A549 (cell line): Measurements from ENCODE around the gene NEDD4L. TPM values are rescaled to one million over a fixed set of nuclear protein-coding genes. Genes with fewer than 3 reads are reported as not detected.

Experiments used
- ATAC-seq, 2 experiments: fragments of 200-7000 bp in 1 of 2; fragments of >200 bp in 1 of 2; cut with Nextera tagmentation in 1 of 2; cut with Tn5 transposase in 1 of 2; 3 replicates each; pipeline versions ENCODE4 v1.8.0 to v1.9.1; 2018 to 2020; ENCODE audit warnings: mild to moderate bottlenecking in 1 of 2, moderate library complexity in 1 of 2
- CTCF ChIA-PET: fragments of 300-600 bp; sonication (Branson Sonifier 250); formaldehyde crosslinking; extraction: SDS; loops from one replicate; lab custom pipeline; 2021; ENCODE audit warnings: antibody characterized with exemption, inconsistent platforms; lab: Yijun Ruan, JAX
- POLR2A ChIA-PET: fragments of 350-600 bp; formaldehyde crosslinking; extraction: SDS; loops from one replicate; lab custom pipeline; 2021; ENCODE audit warnings: antibody characterized with exemption, inconsistent platforms; lab: Yijun Ruan, JAX
- DNase-seq, 2 experiments: peaks; one replicate each; pipeline versions ENCODE4 v3.0.0 to v3.0.0-alpha.2; 2011 to 2016; ENCODE audit warnings: low read depth in 1 of 2, low spot score in 1 of 2
- FAIRE-seq: peaks from 2 replicates; lab custom pipeline; 2011; peaks lifted over from hg19 to GRCh38; lab: Jason Lieb, UNC
- H3K27ac ChIP-seq, 2 experiments: fragments of >200 bp; sonication (Bioruptor Twin); formaldehyde crosslinking; 3 replicates each; pipeline ENCODE4 v1.5.1; 2016 to 2017
- H3K4me1 ChIP-seq: fragments of >200 bp; sonication (Bioruptor Twin); formaldehyde crosslinking; 3 replicates; pipeline ENCODE4 v1.6.1; 2016
- H3K4me2 ChIP-seq: fragments of >200 bp; sonication (Bioruptor Twin); formaldehyde crosslinking; 3 replicates; pipeline ENCODE4 v1.6.1; 2016
- H3K4me3 ChIP-seq: fragments of >200 bp; sonication (Bioruptor Twin); formaldehyde crosslinking; 3 replicates; pipeline ENCODE4 v1.5.1; 2016
- H3K9me3 ChIP-seq: fragments of >200 bp; sonication (Bioruptor Twin); formaldehyde crosslinking; 3 replicates; pipeline ENCODE4 v1.6.1; 2016
- FOSL2 ChIP-seq, 2 experiments: fragments of 450-650 bp in 1 of 2; fragments of >200 bp in 1 of 2; sonication (Bioruptor Twin) in 1 of 2; formaldehyde crosslinking; IDR thresholded peaks; 2 replicates each; pipeline versions ENCODE4 v1.5.0 to v1.6.1; 2016 to 2020; ENCODE audit warnings: mild to moderate bottlenecking in 1 of 2, moderate library complexity in 1 of 2
- FOXS1 ChIP-seq: fragments of 250-450 bp; sonication (Bioruptor Pico); IDR thresholded peaks from 2 replicates; pipeline ENCODE4 v1.5.0; 2020; ENCODE audit warnings: mild to moderate bottlenecking, moderate library complexity
- HDAC2 ChIP-seq: fragments of 200-600 bp; sonication (generic); IDR thresholded peaks from 2 replicates; pipeline ENCODE4 v1.6.1; 2016
- HOXB13 ChIP-seq: fragments of 250-450 bp; sonication (Bioruptor Pico); IDR thresholded peaks from 2 replicates; pipeline ENCODE4 v1.5.0; 2020; ENCODE audit warnings: low read depth, mild to moderate bottlenecking, moderate library complexity
- KDM1A ChIP-seq: fragments of 200-600 bp; sonication (generic); IDR thresholded peaks from 2 replicates; pipeline ENCODE4 v1.6.1; 2016; ENCODE audit warnings: low read depth, mild to moderate bottlenecking
- MAFK ChIP-seq: fragments of 450-650 bp; IDR thresholded peaks from 2 replicates; pipeline ENCODE4 v1.6.1; 2014; ENCODE audit not compliant: partially characterized antibody
- NFE2L2 ChIP-seq: fragments of 150-350 bp; conservative IDR thresholded peaks from 2 replicates; pipeline ENCODE4 v1.6.1; 2014; ENCODE audit warnings: low read length
- NPAS2 ChIP-seq: fragments of 250-450 bp; sonication (Bioruptor Pico); IDR thresholded peaks from 2 replicates; pipeline ENCODE4 v1.8.0; 2022; ENCODE audit warnings: mild to moderate bottlenecking, moderate library complexity, borderline replicate concordance
- PHF8 ChIP-seq: fragments of 200-600 bp; sonication (generic); IDR thresholded peaks from 2 replicates; pipeline ENCODE4 v1.6.1; 2016; ENCODE audit warnings: low read depth, mild to moderate bottlenecking, antibody characterized with exemption, moderate library complexity, borderline replicate concordance
- RAD21 ChIP-seq, 2 experiments: fragments of >200 bp in 1 of 2; sonication (Bioruptor Twin) in 1 of 2; formaldehyde crosslinking in 1 of 2; IDR thresholded peaks in 1 of 2; conservative IDR thresholded peaks in 1 of 2; 2 replicates in 1 of 2; 3 replicates in 1 of 2; pipeline ENCODE4 v1.6.1; 2012 to 2018; ENCODE audit warnings: inconsistent platforms in 1 of 2
- REST ChIP-seq: fragments of 200-600 bp; sonication (generic); IDR thresholded peaks from 2 replicates; pipeline ENCODE4 v1.6.1; 2016; ENCODE audit warnings: antibody characterized with exemption, mild to moderate bottlenecking, moderate library complexity
- TP53 ChIP-seq: fragments of 250-450 bp; sonication (Bioruptor Pico); IDR thresholded peaks from 2 replicates; pipeline ENCODE4 v1.5.0; 2021; ENCODE audit warnings: mild to moderate bottlenecking, moderate library complexity
- ZC3H11A ChIP-seq: fragments of 450-650 bp; IDR thresholded peaks from 2 replicates; pipeline ENCODE4 v1.6.1; 2014; ENCODE audit warnings: antibody characterized with exemption, mild to moderate bottlenecking
- ZSCAN20 ChIP-seq: fragments of 250-450 bp; sonication (Bioruptor Pico); IDR thresholded peaks from 2 replicates; pipeline ENCODE4 v1.8.0; 2022; ENCODE audit warnings: mild to moderate bottlenecking, moderate library complexity
- WGBS: methylation state at CpG from one replicate; pipeline ENCODE4 v1.1.6; 2017; ENCODE audit errors: missing lambda C conversion rate; 5-methylcytosine and 5-hydroxymethylcytosine counted together
- polyA plus RNA-seq, 4 experiments: library from polyadenylated mRNA; depleted of rRNA in 3 of 4; stranded (reverse); fragments of >200 nt; fragmentation: RNase III in 1 of 4; extraction: RNeasy Plus Mini Kit Qiagen cat#74134 plus additional on column Dnase treatment in 1 of 4; gene quantifications; 2 replicates in 3 of 4; 3 replicates in 1 of 4; pipeline ENCODE4 v1.2.3, GENCODE V29; 2011 to 2017
- TF ChIP-seq, protein P1 (sequence below): fragments of 150-350 bp; IDR thresholded peaks from 2 replicates; pipeline ENCODE4 v1.6.1; 2014; ENCODE audit warnings: low read depth, mild to moderate bottlenecking, low read length
- TF ChIP-seq, protein P2 (sequence below): fragments of 250-450 bp; sonication (Bioruptor Pico); IDR thresholded peaks from 2 replicates; pipeline ENCODE4 v1.5.0; 2021; ENCODE audit warnings: mild to moderate bottlenecking, moderate library complexity, borderline replicate concordance
- TF ChIP-seq, protein P3 (sequence below): fragments of >200 bp; sonication (Bioruptor Twin); formaldehyde crosslinking; IDR thresholded peaks from 3 replicates; pipeline ENCODE4 v1.6.1; 2016
- TF ChIP-seq, protein P4 (sequence below): IDR thresholded peaks from 2 replicates; pipeline ENCODE4 v1.6.1; 2012

Gene NEDD4L
- polyA plus RNA-seq, 2 of the 4 experiments (the other 2 are of a cell fraction), result 18.0 to 36.5 TPM

DNA sequence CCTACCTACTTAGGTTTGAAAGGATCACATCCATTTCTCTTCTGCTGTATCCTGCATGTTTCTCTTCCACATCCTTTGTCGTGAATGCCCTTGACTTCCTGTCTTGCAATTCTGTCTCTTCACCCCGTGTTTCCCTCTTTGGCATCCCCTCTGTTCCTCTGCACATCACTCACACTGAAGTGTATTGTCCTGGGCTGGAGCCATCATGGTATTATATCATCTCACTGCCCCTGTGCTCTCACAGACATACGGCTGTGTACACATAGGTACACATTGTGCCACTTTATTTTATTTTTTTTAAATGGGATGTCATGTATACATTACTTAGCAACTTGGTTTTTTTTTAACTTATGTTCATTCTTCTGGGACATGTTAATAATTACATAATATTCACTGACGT is 293.3 kb downstream of the NEDD4L start:
- FAIRE-seq, result no peak
- WGBS, result 64% methylated on average over 4 of the region's 4 CpGs
- TF ChIP-seq MAFK (no peak), ZSCAN20 (CRISPR knock-in tag) (no peak), REST (no peak), RAD21 (conservative IDR thresholded peaks at IDR 0.05 in 1 of 2, IDR thresholded peaks at IDR 0.05 in 1 of 2) (no peak), FOXS1 (CRISPR knock-in tag) (no peak), HOXB13 (no peak), HDAC2 (no peak), TP53 (CRISPR knock-in tag) (no peak), NFE2L2 (no peak), PHF8 (no peak), NPAS2 (CRISPR knock-in tag) (no peak), FOSL2 (IDR thresholded peaks at IDR 0.05) (no peak), FOSL2 (CRISPR knock-in tag; IDR thresholded peaks at IDR 0.05) (no peak)
- TF ChIP-seq, protein P1, sequence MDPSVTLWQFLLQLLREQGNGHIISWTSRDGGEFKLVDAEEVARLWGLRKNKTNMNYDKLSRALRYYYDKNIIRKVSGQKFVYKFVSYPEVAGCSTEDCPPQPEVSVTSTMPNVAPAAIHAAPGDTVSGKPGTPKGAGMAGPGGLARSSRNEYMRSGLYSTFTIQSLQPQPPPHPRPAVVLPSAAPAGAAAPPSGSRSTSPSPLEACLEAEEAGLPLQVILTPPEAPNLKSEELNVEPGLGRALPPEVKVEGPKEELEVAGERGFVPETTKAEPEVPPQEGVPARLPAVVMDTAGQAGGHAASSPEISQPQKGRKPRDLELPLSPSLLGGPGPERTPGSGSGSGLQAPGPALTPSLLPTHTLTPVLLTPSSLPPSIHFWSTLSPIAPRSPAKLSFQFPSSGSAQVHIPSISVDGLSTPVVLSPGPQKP, result no peak
- TF ChIP-seq, protein P2, sequence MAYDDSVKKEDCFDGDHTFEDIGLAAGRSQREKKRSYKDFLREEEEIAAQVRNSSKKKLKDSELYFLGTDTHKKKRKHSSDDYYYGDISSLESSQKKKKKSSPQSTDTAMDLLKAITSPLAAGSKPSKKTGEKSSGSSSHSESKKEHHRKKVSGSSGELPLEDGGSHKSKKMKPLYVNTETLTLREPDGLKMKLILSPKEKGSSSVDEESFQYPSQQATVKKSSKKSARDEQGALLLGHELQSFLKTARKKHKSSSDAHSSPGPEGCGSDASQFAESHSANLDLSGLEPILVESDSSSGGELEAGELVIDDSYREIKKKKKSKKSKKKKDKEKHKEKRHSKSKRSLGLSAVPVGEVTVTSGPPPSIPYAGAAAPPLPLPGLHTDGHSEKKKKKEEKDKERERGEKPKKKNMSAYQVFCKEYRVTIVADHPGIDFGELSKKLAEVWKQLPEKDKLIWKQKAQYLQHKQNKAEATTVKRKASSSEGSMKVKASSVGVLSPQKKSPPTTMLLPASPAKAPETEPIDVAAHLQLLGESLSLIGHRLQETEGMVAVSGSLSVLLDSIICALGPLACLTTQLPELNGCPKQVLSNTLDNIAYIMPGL (CRISPR knock-in tag), result no peak
- TF ChIP-seq, protein P3, sequence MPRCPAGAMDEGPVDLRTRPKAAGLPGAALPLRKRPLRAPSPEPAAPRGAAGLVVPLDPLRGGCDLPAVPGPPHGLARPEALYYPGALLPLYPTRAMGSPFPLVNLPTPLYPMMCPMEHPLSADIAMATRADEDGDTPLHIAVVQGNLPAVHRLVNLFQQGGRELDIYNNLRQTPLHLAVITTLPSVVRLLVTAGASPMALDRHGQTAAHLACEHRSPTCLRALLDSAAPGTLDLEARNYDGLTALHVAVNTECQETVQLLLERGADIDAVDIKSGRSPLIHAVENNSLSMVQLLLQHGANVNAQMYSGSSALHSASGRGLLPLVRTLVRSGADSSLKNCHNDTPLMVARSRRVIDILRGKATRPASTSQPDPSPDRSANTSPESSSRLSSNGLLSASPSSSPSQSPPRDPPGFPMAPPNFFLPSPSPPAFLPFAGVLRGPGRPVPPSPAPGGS, result no peak
- TF ChIP-seq, protein P4, sequence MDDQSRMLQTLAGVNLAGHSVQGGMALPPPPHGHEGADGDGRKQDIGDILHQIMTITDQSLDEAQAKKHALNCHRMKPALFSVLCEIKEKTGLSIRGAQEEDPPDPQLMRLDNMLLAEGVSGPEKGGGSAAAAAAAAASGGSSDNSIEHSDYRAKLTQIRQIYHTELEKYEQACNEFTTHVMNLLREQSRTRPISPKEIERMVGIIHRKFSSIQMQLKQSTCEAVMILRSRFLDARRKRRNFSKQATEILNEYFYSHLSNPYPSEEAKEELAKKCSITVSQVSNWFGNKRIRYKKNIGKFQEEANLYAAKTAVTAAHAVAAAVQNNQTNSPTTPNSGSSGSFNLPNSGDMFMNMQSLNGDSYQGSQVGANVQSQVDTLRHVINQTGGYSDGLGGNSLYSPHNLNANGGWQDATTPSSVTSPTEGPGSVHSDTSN, result no peak
- TF ChIP-seq, all 56 proteins: peak for 0
- DNase-seq (no peak), ATAC-seq (no peak)
- Histone ChIP-seq H3K4me1 (no peaks in the 10 kb centered on the region), H3K4me3 (no peak overlapping the region), H3K9me3 (no peaks in the 10 kb centered on the region), H3K4me2 (no peak overlapping the region), H3K27ac (no peak overlapping the region)
- POLR2A ChIA-PET, result no interaction called here
- CTCF ChIA-PET, result no interaction called here

- Histone ChIP-seq H3K4me1 (no peaks in the 10 kb centered on the region), H3K9me3 (no peaks in the 10 kb centered on the region), H3K4me3 (no peak overlapping the region), H3K27ac (no peak overlapping the region), H3K4me2 (no peak overlapping the region)
- CTCF ChIA-PET, result interaction anchor here (1.3 kb wide), 1 partner anchor 16 kb away, joined by 5 read pairs; no protein-coding TSS in a partner anchor
- FAIRE-seq, result no peak
- ATAC-seq, result no peak
- TF ChIP-seq ZC3H11A (no peak), KDM1A (no peak)
- 83% methylated on average over 5 of the region's 5 CpGs for WGBS
- no peak for DNase-seq
- POLR2A ChIA-PET, result no interaction called here
These were observed 293.7 kb downstream of the NEDD4L start for GRCh38 chr18:58337686-58338085.
